SK-N-SH treated with all-trans-retinoic acid at 6 μM for 48 hours (cell line): Measurements from ENCODE around the gene UGT1A5.
"Not testable (repeated sequence)": the region's sequence is repeated elsewhere in the genome, so short reads cannot be mapped to it uniquely, and the experiment has no call there.

Experiments
- ATAC-seq: fragments of 200-7000 bp; cut with Tn5 transposase; 3 replicates; pipeline ENCODE4 v1.9.1; 2020; ENCODE audit warnings: mild to moderate bottlenecking, moderate library complexity
- ARNTL ChIP-seq: fragments of 450-650 bp; formaldehyde crosslinking; IDR thresholded peaks from 2 replicates; pipeline ENCODE4 v1.5.0; 2020; ENCODE audit warnings: low read depth, mild to moderate bottlenecking, moderate library complexity, borderline replicate concordance
- CSDC2 ChIP-seq: fragments of 250-450 bp; sonication (Bioruptor Pico); IDR thresholded peaks from 2 replicates; pipeline ENCODE4 v1.5.0; 2020; ENCODE audit warnings: mild to moderate bottlenecking, moderate library complexity
- ESRRG ChIP-seq: fragments of 250-450 bp; sonication (Bioruptor Pico); IDR thresholded peaks from 2 replicates; pipeline ENCODE4 v1.6.1; 2021; ENCODE audit warnings: mild to moderate bottlenecking
- GLIS3 ChIP-seq: fragments of 250-450 bp; sonication (Bioruptor Pico); IDR thresholded peaks from 2 replicates; pipeline ENCODE4 v1.5.0; 2020; ENCODE audit warnings: mild to moderate bottlenecking, moderate library complexity
- ISL1 ChIP-seq: fragments of 250-450 bp; sonication (Bioruptor Pico); IDR thresholded peaks from 2 replicates; pipeline ENCODE4 v2.1.2; 2022; ENCODE audit warnings: mild to moderate bottlenecking, moderate library complexity
- PPARA ChIP-seq: fragments of 250-450 bp; sonication (Bioruptor Pico); IDR thresholded peaks from 2 replicates; pipeline ENCODE4 v1.5.0; 2020; ENCODE audit warnings: mild to moderate bottlenecking, borderline replicate concordance
- RARB ChIP-seq: fragments of 250-450 bp; sonication (Bioruptor Pico); IDR thresholded peaks from 2 replicates; pipeline ENCODE4 v1.8.0; 2021; ENCODE audit warnings: mild to moderate bottlenecking, moderate library complexity
- SNAI2 ChIP-seq: fragments of 250-450 bp; sonication (Bioruptor Pico); IDR thresholded peaks from 2 replicates; pipeline ENCODE4 v1.5.0; 2020; ENCODE audit warnings: mild to moderate bottlenecking, moderate library complexity
- TCF4 ChIP-seq: fragments of 250-450 bp; sonication (Bioruptor Pico); IDR thresholded peaks from 2 replicates; pipeline ENCODE4 v1.8.0; 2021; ENCODE audit warnings: mild to moderate bottlenecking, moderate library complexity, borderline replicate concordance
- ZC3H10 ChIP-seq: fragments of 250-450 bp; sonication (Bioruptor Pico); IDR thresholded peaks from 2 replicates; pipeline ENCODE4 v1.5.1; 2021; ENCODE audit warnings: mild to moderate bottlenecking, moderate library complexity
- ZFP3 ChIP-seq: fragments of 250-450 bp; sonication (Bioruptor Pico); IDR thresholded peaks from 2 replicates; pipeline ENCODE4 v1.5.0; 2020; ENCODE audit warnings: mild to moderate bottlenecking, moderate library complexity
- ZFP30 ChIP-seq: fragments of 450-650 bp; formaldehyde crosslinking; IDR thresholded peaks from 2 replicates; pipeline ENCODE4 v1.5.0; 2022; ENCODE audit warnings: mild to moderate bottlenecking, moderate library complexity
- ZNF565 ChIP-seq: fragments of 450-650 bp; formaldehyde crosslinking; conservative IDR thresholded peaks from 2 replicates; pipeline ENCODE4 v1.5.0; 2020; ENCODE audit warnings: low read depth, mild to moderate bottlenecking, moderate library complexity
- ZNF70 ChIP-seq: fragments of 450-650 bp; formaldehyde crosslinking; IDR thresholded peaks from 2 replicates; pipeline ENCODE4 v1.5.0; 2020; ENCODE audit warnings: mild to moderate bottlenecking, moderate library complexity
- ZNF8 ChIP-seq: fragments of 450-650 bp; formaldehyde crosslinking; IDR thresholded peaks from 2 replicates; pipeline ENCODE4 v1.5.0; 2020; ENCODE audit warnings: mild to moderate bottlenecking, moderate library complexity
- TF ChIP-seq, protein P1 (sequence below): fragments of 250-450 bp; sonication (Bioruptor Pico); IDR thresholded peaks from 2 replicates; pipeline ENCODE4 v1.5.1; 2020; ENCODE audit warnings: low read depth, mild to moderate bottlenecking, moderate library complexity
- TF ChIP-seq, protein P2 (sequence below): fragments of 250-450 bp; sonication (Bioruptor Pico); IDR thresholded peaks from 2 replicates; pipeline ENCODE4 v1.8.0; 2021; ENCODE audit warnings: low read depth, mild to moderate bottlenecking, moderate library complexity, borderline replicate concordance
- TF ChIP-seq, protein P3 (sequence below): fragments of 250-450 bp; sonication (Bioruptor Pico); IDR thresholded peaks from 2 replicates; pipeline ENCODE4 v1.5.0; 2020; ENCODE audit warnings: mild to moderate bottlenecking, moderate library complexity
- TF ChIP-seq, protein P4 (sequence below): fragments of 250-450 bp; sonication (Bioruptor Pico); IDR thresholded peaks from 2 replicates; pipeline ENCODE4 v1.5.1; 2021; ENCODE audit warnings: mild to moderate bottlenecking, moderate library complexity
- TF ChIP-seq, protein P5 (sequence below): fragments of 250-450 bp; sonication (Bioruptor Pico); IDR thresholded peaks from 2 replicates; pipeline ENCODE4 v1.8.0; 2020; ENCODE audit warnings: mild to moderate bottlenecking, moderate library complexity, borderline replicate concordance

Gene UGT1A5

GRCh38 chr2:233718552-233718951 is 5.8 kb downstream of the UGT1A5 start, which contains the start of gene UGT1A4 (continued):
- TF ChIP-seq, protein P1, sequence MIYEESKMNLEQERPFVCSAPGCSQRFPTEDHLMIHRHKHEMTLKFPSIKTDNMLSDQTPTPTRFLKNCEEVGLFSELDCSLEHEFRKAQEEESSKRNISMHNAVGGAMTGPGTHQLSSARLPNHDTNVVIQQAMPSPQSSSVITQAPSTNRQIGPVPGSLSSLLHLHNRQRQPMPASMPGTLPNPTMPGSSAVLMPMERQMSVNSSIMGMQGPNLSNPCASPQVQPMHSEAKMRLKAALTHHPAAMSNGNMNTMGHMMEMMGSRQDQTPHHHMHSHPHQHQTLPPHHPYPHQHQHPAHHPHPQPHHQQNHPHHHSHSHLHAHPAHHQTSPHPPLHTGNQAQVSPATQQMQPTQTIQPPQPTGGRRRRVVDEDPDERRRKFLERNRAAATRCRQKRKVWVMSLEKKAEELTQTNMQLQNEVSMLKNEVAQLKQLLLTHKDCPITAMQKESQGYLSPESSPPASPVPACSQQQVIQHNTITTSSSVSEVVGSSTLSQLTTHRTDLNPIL (CRISPR knock-in tag): no peak
- TF ChIP-seq ARNTL (CRISPR knock-in tag) (no peak), ZC3H10 (CRISPR knock-in tag) (no peak), CSDC2 (CRISPR knock-in tag) (no peak)
- TF ChIP-seq, protein P2, sequence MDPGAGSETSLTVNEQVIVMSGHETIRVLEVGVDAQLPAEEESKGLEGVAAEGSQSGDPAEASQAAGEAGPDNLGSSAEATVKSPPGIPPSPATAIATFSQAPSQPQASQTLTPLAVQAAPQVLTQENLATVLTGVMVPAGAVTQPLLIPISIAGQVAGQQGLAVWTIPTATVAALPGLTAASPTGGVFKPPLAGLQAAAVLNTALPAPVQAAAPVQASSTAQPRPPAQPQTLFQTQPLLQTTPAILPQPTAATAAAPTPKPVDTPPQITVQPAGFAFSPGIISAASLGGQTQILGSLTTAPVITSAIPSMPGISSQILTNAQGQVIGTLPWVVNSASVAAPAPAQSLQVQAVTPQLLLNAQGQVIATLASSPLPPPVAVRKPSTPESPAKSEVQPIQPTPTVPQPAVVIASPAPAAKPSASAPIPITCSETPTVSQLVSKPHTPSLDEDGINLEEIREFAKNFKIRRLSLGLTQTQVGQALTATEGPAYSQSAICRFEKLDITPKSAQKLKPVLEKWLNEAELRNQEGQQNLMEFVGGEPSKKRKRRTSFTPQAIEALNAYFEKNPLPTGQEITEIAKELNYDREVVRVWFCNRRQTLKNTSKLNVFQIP (CRISPR knock-in tag): no peak

GRCh38 chr2:233728723-233729301 is 16.1 kb downstream of the UGT1A5 start, which contains the start of gene UGT1A3:
UGT1A3 (plus strand) TSS chr2:233729042; CDS start chr2:233729127, 85 bp downstream.
- no peak for TF ChIP-seq PPARA (CRISPR knock-in tag)
- no peak for TF ChIP-seq ARNTL (CRISPR knock-in tag)
- no peak for TF ChIP-seq ZC3H10 (CRISPR knock-in tag)
- no peak for TF ChIP-seq TCF4
- no peak for TF ChIP-seq CSDC2 (CRISPR knock-in tag)
- TF ChIP-seq, protein P3, sequence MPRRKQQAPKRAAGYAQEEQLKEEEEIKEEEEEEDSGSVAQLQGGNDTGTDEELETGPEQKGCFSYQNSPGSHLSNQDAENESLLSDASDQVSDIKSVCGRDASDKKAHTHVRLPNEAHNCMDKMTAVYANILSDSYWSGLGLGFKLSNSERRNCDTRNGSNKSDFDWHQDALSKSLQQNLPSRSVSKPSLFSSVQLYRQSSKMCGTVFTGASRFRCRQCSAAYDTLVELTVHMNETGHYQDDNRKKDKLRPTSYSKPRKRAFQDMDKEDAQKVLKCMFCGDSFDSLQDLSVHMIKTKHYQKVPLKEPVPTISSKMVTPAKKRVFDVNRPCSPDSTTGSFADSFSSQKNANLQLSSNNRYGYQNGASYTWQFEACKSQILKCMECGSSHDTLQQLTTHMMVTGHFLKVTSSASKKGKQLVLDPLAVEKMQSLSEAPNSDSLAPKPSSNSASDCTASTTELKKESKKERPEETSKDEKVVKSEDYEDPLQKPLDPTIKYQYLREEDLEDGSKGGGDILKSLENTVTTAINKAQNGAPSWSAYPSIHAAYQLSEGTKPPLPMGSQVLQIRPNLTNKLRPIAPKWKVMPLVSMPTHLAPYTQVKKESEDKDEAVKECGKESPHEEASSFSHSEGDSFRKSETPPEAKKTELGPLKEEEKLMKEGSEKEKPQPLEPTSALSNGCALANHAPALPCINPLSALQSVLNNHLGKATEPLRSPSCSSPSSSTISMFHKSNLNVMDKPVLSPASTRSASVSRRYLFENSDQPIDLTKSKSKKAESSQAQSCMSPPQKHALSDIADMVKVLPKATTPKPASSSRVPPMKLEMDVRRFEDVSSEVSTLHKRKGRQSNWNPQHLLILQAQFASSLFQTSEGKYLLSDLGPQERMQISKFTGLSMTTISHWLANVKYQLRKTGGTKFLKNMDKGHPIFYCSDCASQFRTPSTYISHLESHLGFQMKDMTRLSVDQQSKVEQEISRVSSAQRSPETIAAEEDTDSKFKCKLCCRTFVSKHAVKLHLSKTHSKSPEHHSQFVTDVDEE (CRISPR knock-in tag): no peak
- TF ChIP-seq ZFP30 (CRISPR knock-in tag): no peak
- TF ChIP-seq ZNF70 (CRISPR knock-in tag): no peak
- no peak for TF ChIP-seq RARB (CRISPR knock-in tag)
- TF ChIP-seq GLIS3: no peak
- TF ChIP-seq ISL1 (CRISPR knock-in tag): no peak
- TF ChIP-seq SNAI2 (CRISPR knock-in tag): no peak
- TF ChIP-seq ZNF8 (CRISPR knock-in tag): no peak
- TF ChIP-seq ZNF565 (CRISPR knock-in tag): no peak
- no peak for TF ChIP-seq ESRRG (CRISPR knock-in tag)
- TF ChIP-seq ZFP3 (CRISPR knock-in tag): no peak
- TF ChIP-seq, protein P4, sequence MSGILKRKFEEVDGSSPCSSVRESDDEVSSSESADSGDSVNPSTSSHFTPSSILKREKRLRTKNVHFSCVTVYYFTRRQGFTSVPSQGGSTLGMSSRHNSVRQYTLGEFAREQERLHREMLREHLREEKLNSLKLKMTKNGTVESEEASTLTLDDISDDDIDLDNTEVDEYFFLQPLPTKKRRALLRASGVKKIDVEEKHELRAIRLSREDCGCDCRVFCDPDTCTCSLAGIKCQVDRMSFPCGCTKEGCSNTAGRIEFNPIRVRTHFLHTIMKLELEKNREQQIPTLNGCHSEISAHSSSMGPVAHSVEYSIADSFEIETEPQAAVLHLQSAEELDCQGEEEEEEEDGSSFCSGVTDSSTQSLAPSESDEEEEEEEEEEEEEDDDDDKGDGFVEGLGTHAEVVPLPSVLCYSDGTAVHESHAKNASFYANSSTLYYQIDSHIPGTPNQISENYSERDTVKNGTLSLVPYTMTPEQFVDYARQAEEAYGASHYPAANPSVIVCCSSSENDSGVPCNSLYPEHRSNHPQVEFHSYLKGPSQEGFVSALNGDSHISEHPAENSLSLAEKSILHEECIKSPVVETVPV (CRISPR knock-in tag): no peak
- TF ChIP-seq, protein P1 (CRISPR knock-in tag): no peak
- TF ChIP-seq, protein P5, sequence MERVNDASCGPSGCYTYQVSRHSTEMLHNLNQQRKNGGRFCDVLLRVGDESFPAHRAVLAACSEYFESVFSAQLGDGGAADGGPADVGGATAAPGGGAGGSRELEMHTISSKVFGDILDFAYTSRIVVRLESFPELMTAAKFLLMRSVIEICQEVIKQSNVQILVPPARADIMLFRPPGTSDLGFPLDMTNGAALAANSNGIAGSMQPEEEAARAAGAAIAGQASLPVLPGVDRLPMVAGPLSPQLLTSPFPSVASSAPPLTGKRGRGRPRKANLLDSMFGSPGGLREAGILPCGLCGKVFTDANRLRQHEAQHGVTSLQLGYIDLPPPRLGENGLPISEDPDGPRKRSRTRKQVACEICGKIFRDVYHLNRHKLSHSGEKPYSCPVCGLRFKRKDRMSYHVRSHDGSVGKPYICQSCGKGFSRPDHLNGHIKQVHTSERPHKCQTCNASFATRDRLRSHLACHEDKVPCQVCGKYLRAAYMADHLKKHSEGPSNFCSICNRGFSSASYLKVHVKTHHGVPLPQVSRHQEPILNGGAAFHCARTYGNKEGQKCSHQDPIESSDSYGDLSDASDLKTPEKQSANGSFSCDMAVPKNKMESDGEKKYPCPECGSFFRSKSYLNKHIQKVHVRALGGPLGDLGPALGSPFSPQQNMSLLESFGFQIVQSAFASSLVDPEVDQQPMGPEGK: no peak
- TF ChIP-seq, protein P2 (CRISPR knock-in tag): no peak
- no peak for ATAC-seq

- not testable (repeated sequence) for ATAC-seq
Observed at GRCh38 chr2:233736868-233737653, 24.4 kb downstream of the UGT1A5 start.
